Thoracic aorta (tissue), 2 donors: ENCODE measurements around the gene PAK1. TPM values are rescaled to one million over a fixed set of nuclear protein-coding genes. Genes with fewer than 3 reads are reported as not detected.

Source experiments
- ATAC-seq: fragments of 150-250 bp; one replicate; pipeline ENCODE4 v1.8.0; 2017; ENCODE audit warnings: low read depth; ENCODE audit not compliant: insufficient number of reproducible peaks, low FRiP score
- DNase-seq: peaks from one replicate; pipeline ENCODE4 v3.0.0-alpha.2; 2020; ENCODE audit warnings: low spot score
- H3K27ac ChIP-seq, 2 donors: fragments of 200-600 bp; sonication (generic); 1 replicate in 1 of 2; 2 replicates in 1 of 2; pipeline ENCODE4 v1.5.1; 2016; ENCODE audit warnings: mild to moderate bottlenecking in 2 of 2, moderate library complexity in 2 of 2
- H3K27me3 ChIP-seq: fragments of 200-600 bp; sonication (generic); replicated peaks from 2 replicates; pipeline ENCODE4 v1.6.0; 2016; ENCODE audit warnings: mild to moderate bottlenecking; ENCODE audit not compliant: insufficient read depth
- H3K36me3 ChIP-seq: fragments of 200-600 bp; sonication (generic); one replicate; pipeline ENCODE4 v1.5.1; 2016
- H3K4me1 ChIP-seq, 2 donors: fragments of 200-600 bp; sonication (generic); 1 replicate in 1 of 2; 2 replicates in 1 of 2; pipeline versions ENCODE4 v1.5.1 to v1.6.0; 2016; ENCODE audit warnings: low read depth in 2 of 2, mild to moderate bottlenecking in 1 of 2; ENCODE audit not compliant: control insufficient read depth in 1 of 2
- H3K4me3 ChIP-seq: fragments of 200-600 bp; sonication (generic); 2 replicates; pipeline ENCODE4 v1.5.1; 2016; ENCODE audit warnings: mild to moderate bottlenecking
- H3K9me3 ChIP-seq: fragments of 200-600 bp; sonication (generic); 2 replicates; pipeline ENCODE4 v1.5.1; 2016
- CTCF ChIP-seq: fragments of 200-600 bp; sonication (generic); IDR thresholded peaks from one replicate; pipeline ENCODE4 v1.5.1; 2019; ENCODE audit warnings: antibody characterized with exemption
- total RNA-seq, 2 donors: library from RNA; depleted of rRNA; stranded (reverse); fragments of >200 nt; gene quantifications; one replicate each; pipeline versions ENCODE4 v1.1.0 to v1.2.3, GENCODE V29; 2016

PAK1 gene
- total RNA-seq, 2 donors from 2014 or later: 29.4 to 48.3 TPM

GRCh38 chr11:77322506-77322905 is 151.4 kb downstream of the PAK1 start:
- ATAC-seq (no peak), DNase-seq (no peak)
- no peak overlapping the region for H3K27ac ChIP-seq
- no peaks in the 10 kb centered on the region for H3K9me3 ChIP-seq
- peaks cover 15% of the 10 kb centered on the region for H3K36me3 ChIP-seq
- no peaks in the 10 kb centered on the region for H3K27me3 ChIP-seq
- no peak for TF ChIP-seq CTCF
- H3K4me1 ChIP-seq: no peaks in the 10 kb centered on the region
- no peak overlapping the region for H3K4me3 ChIP-seq

GRCh38 chr11:77320351-77320750 is 153.5 kb downstream of the PAK1 start:
- peaks cover 12% of the 10 kb centered on the region for H3K36me3 ChIP-seq
- no peak overlapping the region for H3K27ac ChIP-seq
- no peak overlapping the region for H3K4me3 ChIP-seq
- no peaks in the 10 kb centered on the region for H3K27me3 ChIP-seq
- H3K4me1 ChIP-seq: no peaks in the 10 kb centered on the region
- no peak for ATAC-seq
- H3K9me3 ChIP-seq: no peaks in the 10 kb centered on the region
- TF ChIP-seq CTCF: no peak
- no peak for DNase-seq

DNA sequence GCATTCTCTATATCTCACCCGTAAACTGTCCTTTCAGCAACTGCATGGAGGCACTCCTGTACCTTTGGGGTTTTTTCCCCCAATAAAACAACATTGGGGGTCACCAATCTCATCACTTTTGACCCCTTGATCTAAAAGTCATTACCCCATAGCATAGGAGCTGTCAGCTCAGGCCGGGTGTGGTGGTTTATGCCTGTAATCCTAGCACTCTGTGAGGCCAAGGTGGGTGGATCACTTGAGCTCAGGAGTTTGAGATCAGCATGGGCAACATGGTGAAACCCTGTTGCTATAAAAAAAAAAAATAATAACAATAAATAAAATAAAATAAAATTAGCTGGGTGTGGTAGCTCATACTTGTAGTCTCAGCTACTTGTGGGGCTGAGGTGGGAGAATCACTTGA is 155.3 kb downstream of the PAK1 start:
- ATAC-seq (no peak), DNase-seq (no peak)

DNA sequence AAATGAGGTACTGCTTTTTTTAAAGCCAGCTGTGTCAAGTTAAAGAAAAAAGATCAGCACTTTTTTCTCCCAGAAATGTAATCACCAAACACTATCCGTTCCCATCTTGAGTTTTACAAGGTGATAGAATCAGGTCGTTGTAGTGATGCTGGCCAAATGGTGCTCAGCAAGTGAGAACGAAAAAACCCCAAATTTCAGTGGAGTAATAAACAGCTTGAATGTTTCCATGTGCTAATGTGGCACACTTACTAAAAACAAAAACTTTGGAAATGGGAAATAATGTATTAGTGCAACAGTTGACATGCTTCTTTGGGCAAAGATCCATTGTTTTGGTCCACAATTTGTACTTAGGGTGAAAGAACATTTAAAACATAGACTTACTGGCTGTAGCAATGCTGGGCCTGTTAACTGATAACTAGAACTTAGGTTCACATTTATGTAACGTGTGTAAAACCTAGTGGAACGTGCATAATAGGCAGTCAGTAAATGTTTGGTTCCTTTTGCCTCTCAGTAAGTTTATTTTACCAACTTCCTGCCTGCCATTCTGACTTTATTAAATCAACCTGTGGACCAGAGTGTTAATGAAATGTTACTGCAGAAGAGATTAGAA is 157.1 kb downstream of the PAK1 start:
- DNase-seq: no peak
- H3K27ac ChIP-seq: no peak overlapping the region

More for the DNA sequence above, 155.3 kb downstream of the PAK1 start:
- H3K4me1 ChIP-seq: no peaks in the 10 kb centered on the region
- peaks cover 12% of the 10 kb centered on the region for H3K36me3 ChIP-seq
- H3K9me3 ChIP-seq: no peaks in the 10 kb centered on the region
- TF ChIP-seq CTCF: no peak
- no peak overlapping the region for H3K4me3 ChIP-seq
- no peaks in the 10 kb centered on the region for H3K27me3 ChIP-seq
- H3K27ac ChIP-seq: no peak overlapping the region

DNA sequence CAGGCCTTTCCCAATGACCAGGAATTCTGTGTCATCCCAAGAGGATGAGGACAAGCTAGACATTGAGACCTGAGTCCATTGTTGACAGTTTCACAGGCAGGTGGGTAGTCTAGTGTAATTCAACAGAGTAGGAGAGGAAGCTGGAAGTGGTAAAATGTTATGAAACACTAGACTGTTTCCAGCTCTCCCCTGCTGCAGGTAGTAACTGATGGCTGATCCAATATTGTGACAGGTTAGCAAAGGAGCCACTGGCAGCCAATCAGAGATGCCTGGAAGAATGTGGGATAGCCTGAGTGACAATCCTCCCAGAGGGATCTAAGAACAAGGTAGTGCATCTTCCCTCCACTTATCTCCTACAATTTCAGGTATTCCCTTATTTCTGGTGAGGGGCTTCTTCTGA is 161.8 kb downstream of the PAK1 start:
- ATAC-seq (no peak), DNase-seq (no peak)
- Histone ChIP-seq H3K27me3 (no peaks in the 10 kb centered on the region), H3K4me1 (no peaks in the 10 kb centered on the region), H3K27ac (no peak overlapping the region), H3K4me3 (no peak overlapping the region), H3K36me3 (no peaks in the 10 kb centered on the region), H3K9me3 (no peaks in the 10 kb centered on the region)
- no peak for TF ChIP-seq CTCF

More for the DNA sequence above, 157.1 kb downstream of the PAK1 start:
- H3K9me3 ChIP-seq: no peaks in the 10 kb centered on the region
- peaks cover under 1% of the 10 kb centered on the region for H3K36me3 ChIP-seq
- no peaks in the 10 kb centered on the region for H3K4me1 ChIP-seq
- ATAC-seq: no peak
- H3K27me3 ChIP-seq: no peaks in the 10 kb centered on the region
- no peak overlapping the region for H3K4me3 ChIP-seq
- no peak for TF ChIP-seq CTCF
